Measurements from ENCODE around the gene PILRA.

DNA sequence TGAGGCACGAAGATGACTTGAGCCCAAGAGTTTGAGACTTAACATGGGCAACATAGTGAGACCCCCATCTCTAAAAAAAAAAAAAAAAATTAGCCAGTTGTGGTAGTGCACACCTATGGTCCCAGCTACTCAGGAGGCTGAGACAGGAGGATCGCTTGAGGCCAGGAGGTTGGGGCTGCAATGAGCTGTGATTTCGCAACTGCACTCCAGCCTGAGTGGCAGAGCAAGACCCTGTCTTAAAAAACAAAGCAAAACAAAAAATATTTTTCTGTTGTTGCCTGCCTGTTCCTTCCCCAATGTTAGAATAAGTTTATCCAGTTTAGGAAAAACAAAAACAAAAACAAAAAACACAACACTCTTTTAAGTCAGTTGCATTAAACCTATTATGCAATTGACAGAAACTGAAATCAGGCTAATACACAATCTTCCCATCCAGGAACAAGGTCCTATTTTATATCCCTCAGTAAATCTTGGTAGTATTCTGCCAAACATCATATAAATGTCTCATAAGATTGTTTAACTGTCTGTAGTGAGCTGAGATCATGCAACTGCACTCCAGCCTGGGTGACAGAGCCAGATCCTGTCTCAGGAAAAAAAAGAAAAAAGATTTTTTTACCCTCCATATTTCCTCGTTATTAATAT is 4.9 kb downstream of the PILRA start:
- TF ChIP-seq, protein P1, sequence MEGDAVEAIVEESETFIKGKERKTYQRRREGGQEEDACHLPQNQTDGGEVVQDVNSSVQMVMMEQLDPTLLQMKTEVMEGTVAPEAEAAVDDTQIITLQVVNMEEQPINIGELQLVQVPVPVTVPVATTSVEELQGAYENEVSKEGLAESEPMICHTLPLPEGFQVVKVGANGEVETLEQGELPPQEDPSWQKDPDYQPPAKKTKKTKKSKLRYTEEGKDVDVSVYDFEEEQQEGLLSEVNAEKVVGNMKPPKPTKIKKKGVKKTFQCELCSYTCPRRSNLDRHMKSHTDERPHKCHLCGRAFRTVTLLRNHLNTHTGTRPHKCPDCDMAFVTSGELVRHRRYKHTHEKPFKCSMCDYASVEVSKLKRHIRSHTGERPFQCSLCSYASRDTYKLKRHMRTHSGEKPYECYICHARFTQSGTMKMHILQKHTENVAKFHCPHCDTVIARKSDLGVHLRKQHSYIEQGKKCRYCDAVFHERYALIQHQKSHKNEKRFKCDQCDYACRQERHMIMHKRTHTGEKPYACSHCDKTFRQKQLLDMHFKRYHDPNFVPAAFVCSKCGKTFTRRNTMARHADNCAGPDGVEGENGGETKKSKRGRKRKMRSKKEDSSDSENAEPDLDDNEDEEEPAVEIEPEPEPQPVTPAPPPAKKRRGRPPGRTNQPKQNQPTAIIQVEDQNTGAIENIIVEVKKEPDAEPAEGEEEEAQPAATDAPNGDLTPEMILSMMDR (IDR thresholded peaks at IDR 0.05), result no peak
- no peak for TF ChIP-seq POLR2A (IDR thresholded peaks at IDR 0.05)

All from adrenal gland (tissue), 5 donors.